Tongue (tissue), 2 donors: ENCODE results near the gene ANO9. TPM values are rescaled to one million over a fixed set of nuclear protein-coding genes. Genes with fewer than 3 reads are reported as not detected.

Source experiments
- DNase-seq: peaks from one replicate; pipeline ENCODE4 v3.0.0-alpha.2; 2015
- total RNA-seq: library from RNA; depleted of rRNA; stranded (reverse); fragments of >200 nt; gene quantifications from one replicate; pipeline ENCODE4 v1.2.3, GENCODE V29; 2014

The ANO9 gene
- 2.1 TPM for total RNA-seq

- no peak for DNase-seq
Observed at GRCh38 chr11:441418-442274, at the start of gene ANO9. Gene ANO9, minus strand, starts transcription at chr11:442011. Its CDS starts 85 bp downstream, at chr11:441926.

GRCh38 chr11:491358-491757 is 49.5 kb upstream of the ANO9 start:
- DNase-seq, result no peak

- no peak for DNase-seq
Observed at GRCh38 chr11:490930-491260, 49.1 kb upstream of the ANO9 start.

GRCh38 chr11:490186-490929 is 48.5 kb upstream of the ANO9 start:
- no peak for DNase-seq

GRCh38 chr11:489610-490185 is 47.9 kb upstream of the ANO9 start:
- DNase-seq, result no peak

- no peak for DNase-seq
Observed at GRCh38 chr11:488992-489391, 47.2 kb upstream of the ANO9 start.

- DNase-seq, result no peak
Observed at GRCh38 chr11:488579-488978, 46.8 kb upstream of the ANO9 start.

GRCh38 chr11:488062-488461 is 46.3 kb upstream of the ANO9 start:
- DNase-seq, result no peak

- DNase-seq, result no peak
Observed at GRCh38 chr11:487571-488021, 45.8 kb upstream of the ANO9 start.

- no peak for DNase-seq
Observed at GRCh38 chr11:486189-486588, 44.4 kb upstream of the ANO9 start.

GRCh38 chr11:484616-485015 is 42.8 kb upstream of the ANO9 start:
- no peak for DNase-seq

GRCh38 chr11:479311-479710 is 37.5 kb upstream of the ANO9 start:
- peak; percentile 68 for DNase-seq

- DNase-seq, result no peak
Observed at GRCh38 chr11:477052-477715, 35.4 kb upstream of the ANO9 start.

- no peak for DNase-seq
Observed at GRCh38 chr11:476416-476815, 34.6 kb upstream of the ANO9 start.

- DNase-seq, result peak; percentile 29
Observed at GRCh38 chr11:475941-476340, 34.1 kb upstream of the ANO9 start.

- no peak for DNase-seq
Observed at GRCh38 chr11:474914-475506, 33.2 kb upstream of the ANO9 start.

- DNase-seq, result no peak
Observed at GRCh38 chr11:473962-474785, 32.4 kb upstream of the ANO9 start.

- no peak for DNase-seq
Observed at GRCh38 chr11:473415-473814, 31.6 kb upstream of the ANO9 start.

GRCh38 chr11:472816-473215 is 31.0 kb upstream of the ANO9 start:
- DNase-seq, result no peak

- no peak for DNase-seq
Observed at GRCh38 chr11:472272-472671, 30.5 kb upstream of the ANO9 start.

GRCh38 chr11:471468-472145 is 29.8 kb upstream of the ANO9 start:
- no peak for DNase-seq
